HepG2 (cell line): Measurements from ENCODE around the gene COPS4. TPM values are rescaled to one million over a fixed set of nuclear protein-coding genes. Genes with fewer than 3 reads are reported as not detected.
A peak's percentile ranks its signal among the peaks of the same experiment; 100 is the strongest.
"Not testable (repeated sequence)": the region's sequence is repeated elsewhere in the genome, so short reads cannot be mapped to it uniquely, and the experiment has no call there.

Experiments used
- ATAC-seq: fragments of 200-7000 bp; cut with Tn5 transposase; 3 replicates; pipeline ENCODE4 v1.9.1; 2020; ENCODE audit warnings: mild to moderate bottlenecking, moderate library complexity
- BruUV-seq: library from RNA; stranded (reverse); fragments of 400-500 nt; replicated peaks from 2 replicates; lab custom pipeline; 2021; lab: Mats Ljungman, UMichigan
- CTCF ChIA-PET: fragments of 300-600 bp; formaldehyde crosslinking; extraction: SDS; loops from one replicate; lab custom pipeline; 2021; ENCODE audit warnings: low total read pairs, inconsistent platforms, low intra/inter-chr PET ratio; lab: Yijun Ruan, JAX
- POLR2A ChIA-PET: fragments of 350-600 bp; sonication (Branson Sonifier 250); formaldehyde crosslinking; loops from one replicate; lab custom pipeline; 2020; ENCODE audit warnings: antibody characterized with exemption, inconsistent platforms; lab: Yijun Ruan, JAX
- DNase-seq: peaks from one replicate; pipeline ENCODE4 v3.0.0-alpha.2; 2015; ENCODE audit warnings: low spot score
- FAIRE-seq: peaks from 3 replicates; lab custom pipeline; 2011; peaks lifted over from hg19 to GRCh38; lab: Jason Lieb, UNC
- H2AFZ ChIP-seq: one replicate; pipeline ENCODE4 v1.6.1; 2011; ENCODE audit warnings: low read length, inconsistent platforms
- H3K27ac ChIP-seq: fragments of 300-600 bp; 3 replicates; pipeline ENCODE4 v1.8.0; 2011; ENCODE audit warnings: mixed run types, mild to moderate bottlenecking, mixed read lengths, low read length, inconsistent platforms; ENCODE audit not compliant: insufficient read depth; ENCODE audit errors: extremely low read length
- H3K27me3 ChIP-seq, 2 experiments: fragments of 200-600 bp in 1 of 2; 2 replicates in 1 of 2; 3 replicates in 1 of 2; pipeline versions ENCODE4 v1.6.0 to v1.8.0; 2011; ENCODE audit warnings: low read length in 2 of 2, mild to moderate bottlenecking in 2 of 2, moderate library complexity in 2 of 2, inconsistent platforms in 1 of 2; ENCODE audit not compliant: insufficient read depth in 2 of 2, control insufficient read depth in 1 of 2
- H3K36me3 ChIP-seq, 2 experiments: fragments of 200-600 bp in 1 of 2; replicated peaks in 1 of 2; 2 replicates in 1 of 2; 3 replicates in 1 of 2; pipeline versions ENCODE4 v1.5.1 to v1.8.0; 2011; ENCODE audit warnings: low read length in 2 of 2, inconsistent platforms in 1 of 2; ENCODE audit not compliant: insufficient read depth in 2 of 2, control insufficient read depth in 1 of 2
- H3K4me1 ChIP-seq: 2 replicates; pipeline ENCODE4 v1.5.1; 2012; ENCODE audit warnings: low read length, inconsistent platforms; ENCODE audit not compliant: insufficient read depth
- H3K4me2 ChIP-seq: 2 replicates; pipeline ENCODE4 v1.6.0; 2011; ENCODE audit warnings: low read depth, low read length, inconsistent platforms
- H3K4me3 ChIP-seq, 3 experiments: fragments of 200-600 bp in 1 of 3; sonication (generic), shearing (Covaris generic) in 1 of 3; replicated peaks in 1 of 3; 2 replicates each; pipeline ENCODE4 v1.5.1; 2011 to 2016; ENCODE audit warnings: low read length in 3 of 3, inconsistent platforms in 2 of 3, low read depth in 2 of 3, mild to moderate bottlenecking in 2 of 3, control low read depth in 1 of 3, mixed read lengths in 1 of 3; ENCODE audit not compliant: insufficient read depth in 1 of 3
- H3K79me2 ChIP-seq: one replicate; pipeline ENCODE4 v1.6.1; 2011; ENCODE audit warnings: low read length, inconsistent platforms; ENCODE audit not compliant: insufficient read depth
- H3K9ac ChIP-seq: 2 replicates; pipeline ENCODE4 v1.6.0; 2011; ENCODE audit warnings: mild to moderate bottlenecking, low read depth, low read length, inconsistent platforms; ENCODE audit not compliant: insufficient read depth
- H3K9me3 ChIP-seq: 2 replicates; pipeline ENCODE4 v1.5.1; 2012; ENCODE audit warnings: mild to moderate bottlenecking, low read length
- H4K20me1 ChIP-seq: 2 replicates; pipeline ENCODE4 v1.6.0; 2011; ENCODE audit warnings: inconsistent platforms, mild to moderate bottlenecking, low read length, moderate library complexity; ENCODE audit not compliant: insufficient read depth
- ARHGAP35 ChIP-seq: sonication (generic); formaldehyde crosslinking; IDR thresholded peaks from 2 replicates; pipeline ENCODE4 v1.9.0; 2022; ENCODE audit warnings: mild to moderate bottlenecking, inconsistent platforms, moderate library complexity, missing genetic modification reagents, borderline replicate concordance
- BATF2 ChIP-seq: sonication (generic); formaldehyde crosslinking; IDR thresholded peaks from 2 replicates; pipeline ENCODE4 v1.8.0; 2022; ENCODE audit warnings: mild to moderate bottlenecking, missing genetic modification reagents, moderate library complexity
- ZNF224 ChIP-seq: sonication (generic); formaldehyde crosslinking; IDR thresholded peaks from 2 replicates; pipeline ENCODE4 v1.5.0; 2020; ENCODE audit warnings: mild to moderate bottlenecking, missing genetic modification reagents
- ZNF362 ChIP-seq: sonication (generic); formaldehyde crosslinking; IDR thresholded peaks from 2 replicates; pipeline ENCODE4 v1.4.0; 2020; ENCODE audit warnings: missing genetic modification reagents, mild to moderate bottlenecking, borderline replicate concordance
- ZNF724P ChIP-seq: sonication (generic); formaldehyde crosslinking; IDR thresholded peaks from 2 replicates; pipeline ENCODE4 v1.8.0; 2022; ENCODE audit warnings: missing genetic modification reagents, borderline replicate concordance
- WGBS: methylation state at CpG from one replicate; pipeline ENCODE4 v1.1.6; 2017; ENCODE audit warnings: low lambda C conversion rate; 5-methylcytosine and 5-hydroxymethylcytosine counted together
- in situ Hi-C: cut with HindIII; loops from 2 replicates; pipeline ENCODE4 v1.10.0; 2017; ENCODE audit warnings: low pct_unique_long_range_greater_than_20kb; ENCODE audit not compliant: extremely low pct_ligation_motif_present
- intact Hi-C: fragments of 100-400 bp; cut with micrococcal nuclease; formaldehyde crosslinking; loops from one replicate; pipeline ENCODE4 v1.10.0; 2022; ENCODE audit not compliant: unreplicated experiment
- polyA plus RNA-seq, 8 experiments: library from polyadenylated mRNA; depleted of rRNA in 3 of 8; stranded (reverse) in 7 of 8; unstranded in 1 of 8; fragments of >200 nt; fragmentation: Illumina TruSeq in 4 of 8; extraction: Trizol in 4 of 8; gene quantifications; 2 replicates each; pipeline versions ENCODE4 v1.2.1 to v1.2.3, GENCODE V29; 2011 to 2016; ENCODE audit warnings: low read depth in 4 of 8, missing spikeins in 1 of 8, mixed read lengths in 1 of 8; ENCODE audit not compliant: insufficient read depth in 1 of 8
- total RNA-seq, 5 experiments: library from RNA; depleted of rRNA; stranded (reverse); fragments of >200 nt; fragmentation: Illumina TruSeq; extraction: Trizol; gene quantifications; 2 replicates each; pipeline ENCODE4 v1.2.3, GENCODE V29; 2016; ENCODE audit warnings: low read depth in 1 of 5

Gene COPS4
- total and polyA plus RNA-seq, 2 of the 13 experiments (the other 11 are each of a cell fraction or from before 2014, with no cell fraction given): 28.8 to 52.5 TPM

GRCh38 chr4:83110970-83111750 lies 76.2 kb downstream of the COPS4 start:
- FAIRE-seq: no peak
- Histone ChIP-seq H3K9ac (no peak overlapping the region), H4K20me1 (peaks cover 3% of the 10 kb centered on the region; the same call in 1 of the 2 replicates)

GRCh38 chr4:83111751-83112141 lies 76.8 kb downstream of the COPS4 start:
- FAIRE-seq, H3K36me3 ChIP-seq, BruUV-seq, ATAC-seq, H4K20me1 ChIP-seq, CTCF ChIA-PET, H2AFZ ChIP-seq, intact Hi-C loops, in situ Hi-C loops, DNase-seq, H3K9me3 ChIP-seq, POLR2A ChIA-PET, H3K27me3 ChIP-seq, H3K27ac ChIP-seq, H3K9ac ChIP-seq: not testable (repeated sequence)
- Histone ChIP-seq H3K4me3 (peak overlapping the region in 1 of 3 experiments; percentile 6; a peak in 1 of 6 replicates), H3K4me1 (peaks cover 44% of the 10 kb centered on the region), H3K4me2 (peak overlapping the region; percentile 57), H3K79me2 (peaks cover 50% of the 10 kb centered on the region)
- 96% methylated on average over 7 of the region's 7 CpGs for WGBS

More at GRCh38 chr4:83110970-83111750, 76.2 kb downstream of the COPS4 start:
- no peaks in the 10 kb centered on the region for H3K27me3 ChIP-seq
- H3K4me2 ChIP-seq: peak overlapping the region; percentile 57
- H2AFZ ChIP-seq: no peak overlapping the region
- no peaks in the 10 kb centered on the region for H3K9me3 ChIP-seq
- in situ Hi-C loops: no loop called here
- ATAC-seq (no peak), DNase-seq (no peak)
- H3K4me1 ChIP-seq: peaks cover 42% of the 10 kb centered on the region
- ChIA-PET POLR2A (no interaction called here), CTCF (no interaction called here)
- H3K4me3 ChIP-seq: peak overlapping the region in 1 of 3 experiments; percentile 6; a peak in 1 of 6 replicates
- intact Hi-C loops: no loop called here
- peaks cover 1 to 6% of the 10 kb centered on the region in 2 experiments; a peak in 3 of 5 replicates for H3K36me3 ChIP-seq
- H3K27ac ChIP-seq: no peak overlapping the region
- no TSS peak for BruUV-seq
- peaks cover 50% of the 10 kb centered on the region for H3K79me2 ChIP-seq
- WGBS: 89% methylated on average over 8 of the region's 8 CpGs
- TF ChIP-seq ZNF362 (no peak), BATF2 (CRISPR knock-in tag) (no peak), ZNF724P (no peak), ZNF224 (CRISPR knock-in tag) (no peak), ARHGAP35 (CRISPR knock-in tag) (no peak)
